GM21825 (cell line): Measurements from ENCODE around the gene MTMR3.

Experiments
- ATAC-seq: cut with Tn5 transposase; IDR thresholded peaks from one replicate; pipeline ENCODE4 v1.9.1; 2021; ENCODE audit warnings: mild to moderate bottlenecking, moderate library complexity; ENCODE audit not compliant: unreplicated experiment

MTMR3 gene

GRCh38 chr22:29997516-29997915 is 114.5 kb downstream of the MTMR3 start:
- no peak for ATAC-seq

- ATAC-seq, result no peak
Observed at GRCh38 chr22:29998627-29999384, 115.8 kb downstream of the MTMR3 start.

GRCh38 chr22:30000566-30000965 is 117.6 kb downstream of the MTMR3 start:
- no peak for ATAC-seq

- no peak for ATAC-seq
Observed at GRCh38 chr22:30001459-30001858, 118.5 kb downstream of the MTMR3 start.

GRCh38 chr22:30002861-30003486 is 120.0 kb downstream of the MTMR3 start:
- no peak for ATAC-seq

- ATAC-seq, result no peak
Observed at GRCh38 chr22:30004101-30004500, 121.1 kb downstream of the MTMR3 start.

GRCh38 chr22:30004694-30005093 is 121.7 kb downstream of the MTMR3 start:
- no peak for ATAC-seq

- no peak for ATAC-seq
Observed at GRCh38 chr22:30005213-30005857, 122.4 kb downstream of the MTMR3 start.

GRCh38 chr22:30007361-30007760 is 124.4 kb downstream of the MTMR3 start:
- ATAC-seq, result no peak

GRCh38 chr22:30008401-30008800 is 125.4 kb downstream of the MTMR3 start:
- ATAC-seq, result no peak

GRCh38 chr22:30009478-30009877 is 126.5 kb downstream of the MTMR3 start:
- no peak for ATAC-seq

GRCh38 chr22:30010789-30011405 is 127.9 kb downstream of the MTMR3 start:
- ATAC-seq, result no peak

GRCh38 chr22:30013201-30013600 is 130.2 kb downstream of the MTMR3 start:
- ATAC-seq, result no peak

GRCh38 chr22:30014244-30014643 is 131.3 kb downstream of the MTMR3 start:
- no peak for ATAC-seq

- no peak for ATAC-seq
Observed at GRCh38 chr22:30015229-30015797, 132.3 kb downstream of the MTMR3 start.

- ATAC-seq, result no peak
Observed at GRCh38 chr22:30015846-30016245, 132.9 kb downstream of the MTMR3 start.

GRCh38 chr22:30016596-30016995 is 133.6 kb downstream of the MTMR3 start:
- no peak for ATAC-seq

GRCh38 chr22:30017375-30018223 is 134.6 kb downstream of the MTMR3 start:
- ATAC-seq, result no peak

- no peak for ATAC-seq
Observed at GRCh38 chr22:30020511-30020910, 137.5 kb downstream of the MTMR3 start.

- ATAC-seq, result no peak
Observed at GRCh38 chr22:30021338-30021737, 138.4 kb downstream of the MTMR3 start.
